BJ (cell line): ENCODE data around the gene RIPK3. TPM values are rescaled to one million over a fixed set of nuclear protein-coding genes. Genes with fewer than 3 reads are reported as not detected.

ENCODE experiments used
- CTCF ChIA-PET: fragments of 350-600 bp; formaldehyde crosslinking; extraction: SDS; loops from one replicate; lab custom pipeline; 2021; ENCODE audit warnings: antibody characterized with exemption, inconsistent platforms; lab: Yijun Ruan, JAX
- POLR2A ChIA-PET: fragments of 300-600 bp; sonication (Branson Sonifier 250); formaldehyde crosslinking; extraction: SDS; loops from one replicate; lab custom pipeline; 2021; ENCODE audit warnings: antibody characterized with exemption; lab: Charles Lee
- DNase-seq: peaks from one replicate; pipeline ENCODE4 v3.0.0-alpha.2; 2011; ENCODE audit warnings: low read depth
- H3K27me3 ChIP-seq: 2 replicates; pipeline ENCODE4 v1.6.0; 2011; ENCODE audit warnings: low read length; ENCODE audit not compliant: control insufficient read depth, insufficient read depth
- H3K36me3 ChIP-seq: 2 replicates; pipeline ENCODE4 v1.5.1; 2011; ENCODE audit warnings: low read length; ENCODE audit not compliant: control insufficient read depth, insufficient read depth
- H3K4me3 ChIP-seq: 2 replicates; pipeline ENCODE4 v1.5.1; 2011; ENCODE audit warnings: low read depth, mild to moderate bottlenecking, control low read depth, low read length
- polyA plus RNA-seq: library from polyadenylated mRNA; depleted of rRNA; stranded (reverse); fragments of >200 nt; gene quantifications from 2 replicates; pipeline ENCODE4 v1.2.3, GENCODE V29; 2011
- TF ChIP-seq, protein P1 (sequence below): IDR thresholded peaks from 2 replicates; pipeline ENCODE4 v1.5.1; 2011; ENCODE audit warnings: low read depth, mild to moderate bottlenecking, control low read depth, inconsistent platforms, low read length, moderate library complexity; ENCODE audit not compliant: insufficient read depth

Gene RIPK3
- polyA plus RNA-seq, 1 experiment: 4.4 TPM

DNA sequence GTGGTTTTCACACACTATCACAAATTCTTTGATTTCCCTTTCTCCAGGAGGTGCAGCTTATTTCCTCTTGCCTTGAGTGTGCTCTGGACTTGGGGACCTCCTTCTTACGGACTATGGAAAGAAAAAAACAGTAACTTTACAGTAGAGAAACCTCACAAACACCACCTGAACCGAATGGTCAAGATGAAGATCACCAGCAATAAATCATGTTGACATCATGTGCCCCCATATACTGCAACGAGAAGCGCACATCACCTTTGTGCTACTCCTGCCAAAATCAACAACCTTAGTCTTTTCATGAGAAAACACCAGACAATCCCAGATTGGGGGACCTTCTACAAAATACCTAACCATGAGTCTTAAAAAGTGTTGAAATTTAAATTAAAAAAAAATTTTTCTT lies 45.7 kb upstream of the RIPK3 start:
- Histone ChIP-seq H3K27me3 (peaks cover 3% of the 10 kb centered on the region), H3K36me3 (no peaks in the 10 kb centered on the region), H3K4me3 (no peak overlapping the region)
- TF ChIP-seq, protein P1, sequence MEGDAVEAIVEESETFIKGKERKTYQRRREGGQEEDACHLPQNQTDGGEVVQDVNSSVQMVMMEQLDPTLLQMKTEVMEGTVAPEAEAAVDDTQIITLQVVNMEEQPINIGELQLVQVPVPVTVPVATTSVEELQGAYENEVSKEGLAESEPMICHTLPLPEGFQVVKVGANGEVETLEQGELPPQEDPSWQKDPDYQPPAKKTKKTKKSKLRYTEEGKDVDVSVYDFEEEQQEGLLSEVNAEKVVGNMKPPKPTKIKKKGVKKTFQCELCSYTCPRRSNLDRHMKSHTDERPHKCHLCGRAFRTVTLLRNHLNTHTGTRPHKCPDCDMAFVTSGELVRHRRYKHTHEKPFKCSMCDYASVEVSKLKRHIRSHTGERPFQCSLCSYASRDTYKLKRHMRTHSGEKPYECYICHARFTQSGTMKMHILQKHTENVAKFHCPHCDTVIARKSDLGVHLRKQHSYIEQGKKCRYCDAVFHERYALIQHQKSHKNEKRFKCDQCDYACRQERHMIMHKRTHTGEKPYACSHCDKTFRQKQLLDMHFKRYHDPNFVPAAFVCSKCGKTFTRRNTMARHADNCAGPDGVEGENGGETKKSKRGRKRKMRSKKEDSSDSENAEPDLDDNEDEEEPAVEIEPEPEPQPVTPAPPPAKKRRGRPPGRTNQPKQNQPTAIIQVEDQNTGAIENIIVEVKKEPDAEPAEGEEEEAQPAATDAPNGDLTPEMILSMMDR: no peak
- ChIA-PET POLR2A (no interaction called here), CTCF (interaction anchor here (1.1 to 1.4 kb wide), 2 partner anchors 11 to 26 kb away, joined by 3 read pairs; no protein-coding TSS in a partner anchor)
- DNase-seq: no peak

DNA sequence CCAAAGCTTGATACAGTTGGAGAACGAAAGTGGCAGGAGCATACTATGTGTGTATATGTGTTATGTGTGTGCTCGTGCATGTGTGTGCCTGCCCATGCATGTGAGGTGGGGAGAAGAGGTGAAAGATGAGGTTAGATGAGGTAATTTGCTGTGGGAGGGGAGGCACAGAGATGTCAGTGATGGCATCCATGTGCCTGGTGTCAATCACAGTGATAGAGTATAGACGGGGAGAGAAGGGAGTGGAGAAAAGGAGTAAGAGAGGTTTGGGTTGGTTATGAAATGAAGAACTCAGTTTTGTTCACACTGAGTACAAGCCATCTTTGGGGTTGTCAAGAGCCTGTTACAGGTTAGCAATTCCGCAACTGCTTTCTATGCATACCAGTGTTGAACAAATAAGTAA lies 44.4 kb upstream of the RIPK3 start:
- Histone ChIP-seq H3K4me3 (no peak overlapping the region), H3K36me3 (no peaks in the 10 kb centered on the region), H3K27me3 (peaks cover 3% of the 10 kb centered on the region)
- DNase-seq: no peak
- ChIA-PET CTCF (interaction anchor here (1.1 to 2.1 kb wide), 2 partner anchors 11 to 48 kb away, joined by 3 to 6 read pairs; no protein-coding TSS in a partner anchor), POLR2A (no interaction called here)
- TF ChIP-seq, protein P1: no peak

DNA sequence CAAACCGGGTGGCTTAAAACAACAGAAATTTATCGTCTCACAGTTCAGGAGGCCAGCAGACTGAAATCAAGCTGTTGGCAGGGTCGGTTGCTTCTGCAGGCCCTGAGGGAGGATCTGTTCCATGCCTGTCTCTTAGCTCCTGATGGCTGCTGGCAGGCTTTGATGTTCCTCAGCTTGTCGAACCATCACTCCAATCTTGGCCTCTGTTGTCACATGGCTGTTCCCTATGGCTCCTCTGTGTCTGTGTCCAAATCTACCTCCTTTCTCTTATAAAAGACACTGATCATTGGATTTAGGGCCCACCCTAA lies 42.2 kb upstream of the RIPK3 start:
- CTCF ChIA-PET: interaction anchor here (1.2 to 2.0 kb wide), 4 partner anchors 12 to 50 kb away, joined by 4 to 5 read pairs (median 4); no protein-coding TSS in a partner anchor
- TF ChIP-seq, protein P1: no peak
- H3K27me3 ChIP-seq: peaks cover 1% of the 10 kb centered on the region; the same call in 1 of the 2 replicates
- H3K4me3 ChIP-seq: no peak overlapping the region
- H3K36me3 ChIP-seq: peaks cover 7% of the 10 kb centered on the region
- POLR2A ChIA-PET: interaction anchor here (0.7 kb wide), 1 partner anchor 49 kb away, joined by 3 read pairs; no protein-coding TSS in a partner anchor
- no peak for DNase-seq

DNA sequence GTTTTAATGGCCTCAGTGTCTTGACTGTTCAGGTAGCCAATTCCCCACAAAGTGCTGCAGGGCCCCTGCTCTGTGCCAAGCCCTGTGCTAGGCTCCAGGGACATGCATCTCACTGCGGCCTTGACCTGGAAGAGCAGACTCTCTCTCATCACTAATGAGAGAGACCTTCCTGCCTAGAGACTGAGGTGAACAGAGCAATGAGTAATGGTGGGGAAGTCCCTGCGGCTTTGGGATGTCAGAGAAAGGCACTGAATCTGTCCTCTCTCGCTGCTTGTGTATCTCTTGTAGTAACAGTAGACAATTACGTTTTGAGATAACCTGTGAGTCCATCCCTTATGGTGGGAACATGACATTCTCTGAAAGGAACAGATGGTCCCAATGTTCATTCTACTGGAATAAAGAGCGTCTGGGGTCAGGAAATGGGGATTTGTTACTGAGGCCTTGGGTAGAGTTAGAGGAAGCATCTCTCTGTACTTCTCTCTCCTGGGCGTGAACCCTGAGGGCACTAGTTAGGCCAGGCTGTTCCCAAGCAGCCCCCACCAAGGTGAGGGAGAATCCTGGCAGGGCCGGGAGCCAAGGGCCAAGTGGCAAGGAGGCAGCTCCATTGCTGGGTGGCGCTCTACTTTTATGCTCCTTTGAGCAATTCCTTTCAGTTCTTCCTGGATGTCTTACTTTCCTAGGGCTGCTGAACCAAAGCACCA lies 41.7 kb upstream of the RIPK3 start:
- H3K4me3 ChIP-seq: no peak overlapping the region
- CTCF ChIA-PET: interaction anchor here (1.2 to 2.0 kb wide), 4 partner anchors 11 to 50 kb away, joined by 4 to 5 read pairs (median 4); no protein-coding TSS in a partner anchor
- peaks cover 12% of the 10 kb centered on the region for H3K36me3 ChIP-seq
- DNase-seq: no peak
- TF ChIP-seq, protein P1: no peak
- 0 out of 2 replicates have a peak, but pooled peaks cover under 1% of the 10 kb centered on the region for H3K27me3 ChIP-seq
- POLR2A ChIA-PET: interaction anchor here (0.7 kb wide), 1 partner anchor 48 kb away, joined by 3 read pairs; no protein-coding TSS in a partner anchor
